Breast epithelium (tissue), 4 donors: ENCODE measurements around the gene DPYSL4. TPM values are rescaled to one million over a fixed set of nuclear protein-coding genes. Genes with fewer than 3 reads are reported as not detected.

Experiments used
- DNase-seq, 2 donors: peaks; one replicate each; pipeline ENCODE4 v3.0.0-alpha.2; 2019; ENCODE audit warnings: low spot score in 2 of 2
- H3K27ac ChIP-seq, 2 donors: fragments of 200-600 bp; sonication (generic) in 1 of 2; one replicate each; pipeline ENCODE4 v1.5.1; 2016 to 2019; ENCODE audit warnings: mild to moderate bottlenecking in 1 of 2
- H3K27me3 ChIP-seq, 2 donors: fragments of 200-600 bp; sonication (generic) in 1 of 2; one replicate each; pipeline versions ENCODE4 v1.5.1 to v1.6.0; 2017 to 2019; ENCODE audit warnings: control low read depth in 1 of 2, mild to moderate bottlenecking in 1 of 2
- H3K36me3 ChIP-seq: fragments of 200-600 bp; one replicate; pipeline ENCODE4 v1.5.1; 2019
- H3K4me1 ChIP-seq, 2 donors: fragments of 200-600 bp; sonication (generic); one replicate each; pipeline ENCODE4 v1.5.1; 2016 to 2019; ENCODE audit warnings: control low read depth in 1 of 2
- H3K4me3 ChIP-seq, 3 donors: fragments of 200-600 bp; sonication (generic); 1 replicate in 2 of 3; 2 replicates in 1 of 3; pipeline ENCODE4 v1.5.1; 2016 to 2019; ENCODE audit warnings: mild to moderate bottlenecking in 3 of 3, moderate library complexity in 2 of 3
- H3K9me3 ChIP-seq, 2 donors: fragments of 200-600 bp; sonication (generic) in 1 of 2; one replicate each; pipeline ENCODE4 v1.5.1; 2016 to 2019; ENCODE audit warnings: control low read depth in 1 of 2
- POLR2A ChIP-seq: fragments of 450-650 bp; IDR thresholded peaks from one replicate; pipeline ENCODE4 v1.6.1; 2016; ENCODE audit warnings: antibody characterized with exemption, mild to moderate bottlenecking, moderate library complexity
- POLR2AphosphoS5 ChIP-seq, 3 donors: sonication (generic); formaldehyde crosslinking; IDR thresholded peaks; one replicate each; pipeline ENCODE4 v1.6.1; 2017; ENCODE audit warnings: antibody characterized with exemption in 3 of 3
- intact Hi-C: fragments of 100-400 bp; cut with DNase I; formaldehyde crosslinking; loops from one replicate; pipeline ENCODE4 v1.15.1; 2023; ENCODE audit warnings: low total_unique reads
- total RNA-seq, 3 donors: library from RNA; depleted of rRNA; stranded (reverse); fragments of >200 nt; gene quantifications; one replicate each; pipeline ENCODE4 v1.1.0, GENCODE V29; 2016
- TF ChIP-seq, protein P1 (sequence below), 3 donors: fragments of 450-650 bp; IDR thresholded peaks; one replicate each; pipeline ENCODE4 v1.5.1; 2016 to 2017; ENCODE audit warnings: antibody characterized with exemption in 3 of 3, mild to moderate bottlenecking in 3 of 3, moderate library complexity in 3 of 3

DPYSL4 gene
- total RNA-seq, 3 donors from 2014 or later, result 1.9 to 2.3 (median 2.1) TPM

DNA sequence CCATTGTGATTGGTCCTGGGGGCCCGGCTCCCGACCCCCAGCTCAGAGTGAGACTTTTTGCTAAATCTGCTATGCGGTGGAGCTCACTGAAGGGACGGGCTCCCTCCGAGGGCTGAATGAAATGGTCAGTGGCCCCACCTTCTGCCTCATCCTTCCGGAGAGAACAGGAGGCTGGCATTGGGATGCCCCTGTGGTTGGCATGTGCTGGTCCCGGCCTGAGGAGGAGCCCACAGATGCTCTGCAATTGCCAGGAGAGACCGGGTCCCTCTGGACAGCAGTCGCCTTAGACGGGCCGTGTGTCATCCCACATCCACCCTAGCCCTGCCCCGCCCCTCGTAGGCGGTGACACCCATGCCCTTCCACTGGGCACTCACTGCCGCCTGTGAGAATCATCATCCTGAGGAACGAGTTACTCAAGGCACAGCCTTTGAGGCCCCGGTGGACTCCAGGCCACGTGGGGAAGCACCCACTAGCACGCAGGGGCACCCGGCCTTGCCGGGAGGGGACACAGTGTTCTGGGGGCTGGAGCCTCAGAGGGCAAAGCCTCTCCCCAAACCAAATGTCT, 21.2 kb upstream of the DPYSL4 start:
- intact Hi-C loops, result no loop called here
- H3K4me1 ChIP-seq, result no peaks in the 10 kb centered on the region
- TF ChIP-seq, protein P1, sequence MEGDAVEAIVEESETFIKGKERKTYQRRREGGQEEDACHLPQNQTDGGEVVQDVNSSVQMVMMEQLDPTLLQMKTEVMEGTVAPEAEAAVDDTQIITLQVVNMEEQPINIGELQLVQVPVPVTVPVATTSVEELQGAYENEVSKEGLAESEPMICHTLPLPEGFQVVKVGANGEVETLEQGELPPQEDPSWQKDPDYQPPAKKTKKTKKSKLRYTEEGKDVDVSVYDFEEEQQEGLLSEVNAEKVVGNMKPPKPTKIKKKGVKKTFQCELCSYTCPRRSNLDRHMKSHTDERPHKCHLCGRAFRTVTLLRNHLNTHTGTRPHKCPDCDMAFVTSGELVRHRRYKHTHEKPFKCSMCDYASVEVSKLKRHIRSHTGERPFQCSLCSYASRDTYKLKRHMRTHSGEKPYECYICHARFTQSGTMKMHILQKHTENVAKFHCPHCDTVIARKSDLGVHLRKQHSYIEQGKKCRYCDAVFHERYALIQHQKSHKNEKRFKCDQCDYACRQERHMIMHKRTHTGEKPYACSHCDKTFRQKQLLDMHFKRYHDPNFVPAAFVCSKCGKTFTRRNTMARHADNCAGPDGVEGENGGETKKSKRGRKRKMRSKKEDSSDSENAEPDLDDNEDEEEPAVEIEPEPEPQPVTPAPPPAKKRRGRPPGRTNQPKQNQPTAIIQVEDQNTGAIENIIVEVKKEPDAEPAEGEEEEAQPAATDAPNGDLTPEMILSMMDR (IDR thresholded peaks at IDR 0.05), result no peak
- TF ChIP-seq POLR2A (no peak), POLR2AphosphoS5 (IDR thresholded peaks at IDR 0.05) (no peak)
- DNase-seq, result no peak
- H3K9me3 ChIP-seq, result no peaks in the 10 kb centered on the region
- H3K27me3 ChIP-seq, result no peaks in the 10 kb centered on the region
- H3K36me3 ChIP-seq, result no peaks in the 10 kb centered on the region
- no peak overlapping the region for H3K27ac ChIP-seq
- no peak overlapping the region for H3K4me3 ChIP-seq

DNA sequence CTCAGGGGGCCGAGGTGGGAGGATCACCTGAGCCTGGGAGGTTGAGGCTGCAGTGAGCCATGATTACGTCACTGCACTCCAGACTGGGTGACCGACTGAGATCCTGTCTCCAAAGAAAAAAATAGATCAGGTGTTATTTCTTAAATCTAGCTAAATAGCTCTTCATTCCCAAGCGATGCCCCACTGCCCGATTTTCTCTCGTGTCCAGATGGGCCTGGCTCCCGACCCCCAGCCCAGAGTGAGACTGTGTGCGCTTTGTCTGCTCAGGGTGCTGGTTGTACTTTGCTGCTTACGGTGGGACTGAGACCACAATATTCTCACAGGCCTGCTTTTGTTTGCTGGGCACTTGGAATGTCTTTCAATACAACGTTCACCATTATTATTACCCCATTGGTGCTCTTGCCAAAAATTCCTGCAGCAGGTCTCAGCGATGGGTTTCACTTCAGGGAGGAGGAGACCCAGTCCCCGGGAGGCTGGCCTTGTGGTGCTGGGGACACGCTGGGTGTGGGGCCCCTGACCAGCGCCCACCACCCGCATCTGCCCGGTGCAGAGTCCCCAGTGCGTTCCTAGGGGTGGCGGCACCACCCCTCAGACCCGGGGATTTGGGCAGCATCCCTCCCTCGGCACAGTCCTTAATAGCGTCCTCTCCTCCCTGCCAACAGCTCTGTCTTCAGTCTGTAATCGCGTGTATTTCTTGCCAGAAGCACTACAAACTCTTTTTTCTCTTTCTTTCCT, 20.4 kb upstream of the DPYSL4 start:
- H3K36me3 ChIP-seq, result no peaks in the 10 kb centered on the region
- intact Hi-C loops, result no loop called here
- no peak for DNase-seq
- no peak overlapping the region for H3K4me3 ChIP-seq
- H3K27ac ChIP-seq, result no peak overlapping the region
- H3K9me3 ChIP-seq, result no peaks in the 10 kb centered on the region
- TF ChIP-seq POLR2AphosphoS5 (IDR thresholded peaks at IDR 0.05), result no peak
- no peak for TF ChIP-seq POLR2A
- TF ChIP-seq, protein P1 (IDR thresholded peaks at IDR 0.05), result no peak
- H3K27me3 ChIP-seq, result no peaks in the 10 kb centered on the region
- no peaks in the 10 kb centered on the region for H3K4me1 ChIP-seq

DNA sequence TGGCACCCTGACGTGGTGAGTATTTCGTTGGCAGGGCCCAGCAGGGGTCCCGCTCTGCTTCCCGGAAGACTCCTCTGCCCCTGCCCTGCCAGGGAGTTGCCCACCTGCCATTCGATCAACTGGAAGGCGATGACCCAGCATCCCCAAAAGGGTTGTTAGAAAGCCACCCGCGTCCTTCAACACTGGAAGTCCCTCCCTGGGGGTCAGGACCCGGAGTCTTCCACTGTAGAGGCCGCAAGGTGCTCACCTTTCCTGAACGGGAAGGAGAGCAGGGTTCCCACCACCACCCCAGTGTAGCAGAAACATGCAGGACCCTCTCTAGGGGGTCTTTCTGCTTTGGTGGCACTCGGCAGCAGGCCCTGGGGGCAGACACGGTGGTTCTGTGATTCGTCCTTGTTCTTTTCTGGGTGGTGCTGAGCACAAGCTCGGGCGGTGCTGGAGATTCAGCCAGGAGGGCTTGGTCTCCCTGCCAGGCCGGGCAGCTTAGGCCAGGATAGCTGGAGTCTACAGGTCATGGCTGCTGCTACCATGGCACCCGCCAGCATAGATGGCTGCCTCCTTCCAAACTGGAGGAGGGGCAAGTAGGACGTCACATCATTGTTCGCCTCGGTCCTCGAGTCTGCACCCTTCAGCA, 19.6 kb upstream of the DPYSL4 start:
- intact Hi-C loops, result no loop called here
- Histone ChIP-seq H3K4me1 (no peaks in the 10 kb centered on the region), H3K36me3 (no peaks in the 10 kb centered on the region), H3K4me3 (no peak overlapping the region), H3K9me3 (no peaks in the 10 kb centered on the region), H3K27ac (no peak overlapping the region), H3K27me3 (no peaks in the 10 kb centered on the region)
- TF ChIP-seq POLR2AphosphoS5 (IDR thresholded peaks at IDR 0.05) (no peak), POLR2A (no peak)
- TF ChIP-seq, protein P1 (IDR thresholded peaks at IDR 0.05), result no peak
- DNase-seq, result no peak

DNA sequence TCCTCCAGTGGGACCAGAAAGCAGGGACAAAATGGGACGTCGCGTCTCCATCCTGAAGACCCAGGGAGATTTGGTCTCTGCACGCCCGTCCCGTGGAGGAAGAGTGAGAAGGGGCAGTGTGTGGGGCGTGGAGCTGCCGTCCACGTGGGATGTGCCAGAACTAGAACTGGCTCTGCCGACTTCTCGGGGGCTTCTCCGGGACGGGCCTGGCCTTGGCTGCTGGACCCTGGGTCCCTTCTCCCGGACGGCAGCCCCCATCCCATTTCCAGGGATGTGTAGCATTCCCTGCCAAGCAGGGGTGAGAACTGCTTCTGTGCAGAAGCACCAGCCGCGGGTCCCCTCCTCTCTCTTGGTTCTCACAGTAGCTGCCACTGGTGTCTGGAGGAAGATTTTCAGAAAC, 18.8 kb upstream of the DPYSL4 start:
- Histone ChIP-seq H3K27ac (no peak overlapping the region), H3K4me1 (no peaks in the 10 kb centered on the region), H3K9me3 (no peaks in the 10 kb centered on the region), H3K36me3 (no peaks in the 10 kb centered on the region), H3K4me3 (no peak overlapping the region), H3K27me3 (no peaks in the 10 kb centered on the region)
- TF ChIP-seq, protein P1 (IDR thresholded peaks at IDR 0.05), result no peak
- TF ChIP-seq POLR2AphosphoS5 (IDR thresholded peaks at IDR 0.05), result no peak
- no peak for TF ChIP-seq POLR2A
- intact Hi-C loops, result no loop called here
- no peak for DNase-seq

DNA sequence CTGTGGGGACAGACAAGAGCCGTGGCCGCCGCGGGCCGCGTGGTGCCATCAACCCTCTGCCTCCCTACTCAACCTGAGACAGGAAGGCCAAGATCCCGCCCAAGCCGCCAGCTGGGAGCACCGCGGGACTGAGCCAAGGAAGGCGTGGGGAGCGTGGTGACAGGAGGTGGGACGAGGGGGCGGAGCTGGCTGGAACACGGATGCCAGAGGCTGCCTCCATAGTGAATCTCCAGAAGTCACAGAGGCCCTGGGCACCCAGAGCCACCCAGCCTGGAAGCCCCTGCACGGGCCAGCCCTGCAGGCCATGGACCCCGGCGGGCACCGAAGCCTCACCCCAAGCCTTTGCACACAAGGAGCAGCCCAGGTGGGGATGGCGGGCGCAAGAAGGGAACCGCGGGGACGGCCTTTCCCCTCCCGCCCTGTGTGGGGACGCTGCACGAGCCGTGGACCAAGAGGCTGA, 18.1 kb upstream of the DPYSL4 start:
- intact Hi-C loops, result no loop called here
- Histone ChIP-seq H3K4me1 (no peaks in the 10 kb centered on the region), H3K4me3 (no peak overlapping the region), H3K27me3 (no peaks in the 10 kb centered on the region), H3K9me3 (no peaks in the 10 kb centered on the region), H3K27ac (no peak overlapping the region), H3K36me3 (no peaks in the 10 kb centered on the region)
- no peak for DNase-seq
- TF ChIP-seq, protein P1 (IDR thresholded peaks at IDR 0.05), result no peak
- no peak for TF ChIP-seq POLR2AphosphoS5 (IDR thresholded peaks at IDR 0.05)
- TF ChIP-seq POLR2A, result no peak
